Spleen (tissue), 11 donors: ENCODE results near the gene ALDH3A2. TPM values are rescaled to one million over a fixed set of nuclear protein-coding genes. Genes with fewer than 3 reads are reported as not detected.

Experiments
- DNase-seq: peaks from one replicate; pipeline ENCODE4 v3.0.0-alpha.2; 2020
- H3K27ac ChIP-seq, 8 donors: fragments of 200-600 bp; sonication (generic) in 7 of 8; 1 replicate in 4 of 8; 2 replicates in 4 of 8; pipeline versions ENCODE4 v1.5.0 to v1.8.0; 2016 to 2021; ENCODE audit warnings: inconsistent platforms in 4 of 8, mild to moderate bottlenecking in 4 of 8, moderate library complexity in 1 of 8
- H3K27me3 ChIP-seq, 7 donors: fragments of 200-600 bp; sonication (generic) in 6 of 7; replicated peaks in 1 of 7; 1 replicate in 4 of 7; 2 replicates in 3 of 7; pipeline versions ENCODE4 v1.5.0 to v1.8.0; 2016 to 2021; ENCODE audit warnings: inconsistent platforms in 3 of 7, mild to moderate bottlenecking in 1 of 7
- H3K36me3 ChIP-seq, 6 donors: fragments of 200-600 bp; sonication (generic) in 5 of 6; 1 replicate in 4 of 6; 2 replicates in 2 of 6; pipeline versions ENCODE4 v1.5.0 to v1.8.0; 2016 to 2021; ENCODE audit warnings: inconsistent platforms in 2 of 6
- H3K4me1 ChIP-seq, 6 donors: fragments of 200-600 bp; sonication (generic) in 5 of 6; 1 replicate in 3 of 6; 2 replicates in 3 of 6; pipeline versions ENCODE4 v1.5.0 to v1.8.0; 2016 to 2021; ENCODE audit warnings: inconsistent platforms in 3 of 6
- H3K4me3 ChIP-seq, 8 donors: fragments of 200-600 bp; sonication (generic) in 7 of 8; 1 replicate in 4 of 8; 2 replicates in 4 of 8; pipeline versions ENCODE4 v1.5.0 to v1.8.0; 2016 to 2021; ENCODE audit warnings: inconsistent platforms in 4 of 8, mild to moderate bottlenecking in 4 of 8, moderate library complexity in 2 of 8
- H3K9me3 ChIP-seq, 8 donors: fragments of 200-600 bp; sonication (generic) in 7 of 8; 1 replicate in 4 of 8; 2 replicates in 4 of 8; pipeline versions ENCODE4 v1.5.0 to v1.8.0; 2016 to 2021; ENCODE audit warnings: inconsistent platforms in 4 of 8
- POLR2A ChIP-seq, 3 donors: fragments of 450-650 bp; IDR thresholded peaks; one replicate each; pipeline ENCODE4 v1.5.1; 2017; ENCODE audit warnings: antibody characterized with exemption in 3 of 3, mild to moderate bottlenecking in 1 of 3
- POLR2AphosphoS5 ChIP-seq, 3 donors: sonication (generic); formaldehyde crosslinking; IDR thresholded peaks; one replicate each; pipeline ENCODE4 v1.5.1; 2017; ENCODE audit warnings: antibody characterized with exemption in 3 of 3
- whole genome bisulfite sequencing, 5 donors: extraction: QIAGEN DNeasy Blood & Tissue Kit in 3 of 5; methylation state at CpG; one replicate each; pipeline versions ENCODE4 v1.1.5 to v1.1.7; 2013 to 2018; 5-methylcytosine and 5-hydroxymethylcytosine counted together
- intact Hi-C: fragments of 100-400 bp; cut with DNase I; formaldehyde crosslinking; loops from one replicate; pipeline ENCODE4 v1.15.0; 2023; ENCODE audit warnings: low total_unique reads
- polyA plus RNA-seq, 3 donors: library from polyadenylated mRNA; stranded (reverse); fragments of 200-250 nt; gene quantifications; one replicate each; pipeline ENCODE4 v1.2.1, GENCODE V29; 2013
- total RNA-seq, 7 donors: library from RNA; depleted of rRNA in 3 of 7; stranded (reverse); fragments of >200 nt in 3 of 7; fragmentation: NEBNext Ultra II Directional in 4 of 7; extraction: Animal tissue kit (Norgen Biotek cat#: 25700) in 4 of 7; gene quantifications; one replicate each; pipeline versions ENCODE4 v1.1.0 to v1.2.1, GENCODE V29; 2016 to 2021
- TF ChIP-seq, protein P1 (sequence below), 11 experiments: fragments of 200-600 bp in 7 of 11; fragments of 450-650 bp in 4 of 11; sonication (generic) in 4 of 11; IDR thresholded peaks in 8 of 11; conservative IDR thresholded peaks in 3 of 11; 1 replicate in 7 of 11; 2 replicates in 4 of 11; pipeline versions ENCODE4 v1.4.0 to v1.8.0; 2016 to 2021; ENCODE audit warnings: antibody characterized with exemption in 11 of 11, inconsistent platforms in 4 of 11, mild to moderate bottlenecking in 1 of 11
- donor health status: healthy with polysubstance abuse.
- donor health status: DM: no; HTN: no; CAD: no; lungs with moderate emphysema.
- donor health status: DM: no; HTN: no; CAD: no.
- donor health status: Bipolar disorder and iron deficiency.
- donor health status: healthy.
- donor health status: DM: no; HTN: no; CAD: no.
- donor health status: DM: yes; HTN: yes; CAD: no.

ALDH3A2 gene
- total and polyA plus RNA-seq, 10 donors: 14.4 to 73.1 (median 50.7) TPM

DNA sequence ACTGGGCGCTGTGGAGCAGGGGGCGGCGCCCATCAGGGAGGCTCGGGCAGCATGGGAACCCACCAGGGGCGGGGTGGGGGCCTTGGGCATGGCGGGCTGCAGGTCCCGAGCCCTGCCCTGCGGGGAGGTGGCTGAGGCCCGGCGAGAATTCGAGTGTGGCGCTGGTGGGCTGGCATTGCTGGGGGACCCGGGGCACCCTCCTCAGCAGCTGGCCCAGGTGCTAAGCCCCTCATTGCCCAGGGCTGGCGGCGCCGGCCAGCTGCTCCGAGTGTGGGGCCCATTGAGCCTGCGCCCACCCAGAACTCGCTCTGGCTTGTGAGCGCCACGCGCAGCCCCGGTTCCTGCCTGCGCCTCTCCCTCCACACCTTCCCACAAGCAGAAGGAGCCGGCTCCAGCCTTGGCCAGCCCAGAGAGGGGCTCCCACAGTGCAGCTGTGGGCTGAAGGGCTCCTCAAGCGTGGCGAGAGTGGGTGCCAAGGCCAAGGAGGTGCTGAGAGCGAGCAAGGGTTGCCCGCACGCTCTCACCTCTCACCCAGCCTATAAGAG lies 5.9 kb downstream of the ALDH3A2 start:
- peak; percentile 74 for DNase-seq
- H3K9me3 ChIP-seq: peaks cover 0 to 3% (median 0%) of the 10 kb centered on the region in 8 donors
- H3K27ac ChIP-seq: no peak overlapping the region
- H3K27me3 ChIP-seq: no peaks in the 10 kb centered on the region
- intact Hi-C loops: no loop called here
- peaks cover 11 to 65% (median 30%) of the 10 kb centered on the region in 6 donors for H3K4me1 ChIP-seq
- peak in 1 of 3 donors; percentile 12 for TF ChIP-seq POLR2AphosphoS5 (IDR thresholded peaks at IDR 0.05)
- no peak for TF ChIP-seq POLR2A (IDR thresholded peaks at IDR 0.05)
- TF ChIP-seq, protein P1, sequence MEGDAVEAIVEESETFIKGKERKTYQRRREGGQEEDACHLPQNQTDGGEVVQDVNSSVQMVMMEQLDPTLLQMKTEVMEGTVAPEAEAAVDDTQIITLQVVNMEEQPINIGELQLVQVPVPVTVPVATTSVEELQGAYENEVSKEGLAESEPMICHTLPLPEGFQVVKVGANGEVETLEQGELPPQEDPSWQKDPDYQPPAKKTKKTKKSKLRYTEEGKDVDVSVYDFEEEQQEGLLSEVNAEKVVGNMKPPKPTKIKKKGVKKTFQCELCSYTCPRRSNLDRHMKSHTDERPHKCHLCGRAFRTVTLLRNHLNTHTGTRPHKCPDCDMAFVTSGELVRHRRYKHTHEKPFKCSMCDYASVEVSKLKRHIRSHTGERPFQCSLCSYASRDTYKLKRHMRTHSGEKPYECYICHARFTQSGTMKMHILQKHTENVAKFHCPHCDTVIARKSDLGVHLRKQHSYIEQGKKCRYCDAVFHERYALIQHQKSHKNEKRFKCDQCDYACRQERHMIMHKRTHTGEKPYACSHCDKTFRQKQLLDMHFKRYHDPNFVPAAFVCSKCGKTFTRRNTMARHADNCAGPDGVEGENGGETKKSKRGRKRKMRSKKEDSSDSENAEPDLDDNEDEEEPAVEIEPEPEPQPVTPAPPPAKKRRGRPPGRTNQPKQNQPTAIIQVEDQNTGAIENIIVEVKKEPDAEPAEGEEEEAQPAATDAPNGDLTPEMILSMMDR (IDR thresholded peaks at IDR 0.05 in 8 of 11, conservative IDR thresholded peaks at IDR 0.05 in 3 of 11): no peak
- 96 to 99% (median 98%) methylated on average over 13 to 30 of the region's 30 CpGs for whole genome bisulfite sequencing, 5 donors
- no peak overlapping the region for H3K4me3 ChIP-seq
- H3K36me3 ChIP-seq: peaks cover 0 to 78% (median 35%) of the 10 kb centered on the region in 6 donors

DNA sequence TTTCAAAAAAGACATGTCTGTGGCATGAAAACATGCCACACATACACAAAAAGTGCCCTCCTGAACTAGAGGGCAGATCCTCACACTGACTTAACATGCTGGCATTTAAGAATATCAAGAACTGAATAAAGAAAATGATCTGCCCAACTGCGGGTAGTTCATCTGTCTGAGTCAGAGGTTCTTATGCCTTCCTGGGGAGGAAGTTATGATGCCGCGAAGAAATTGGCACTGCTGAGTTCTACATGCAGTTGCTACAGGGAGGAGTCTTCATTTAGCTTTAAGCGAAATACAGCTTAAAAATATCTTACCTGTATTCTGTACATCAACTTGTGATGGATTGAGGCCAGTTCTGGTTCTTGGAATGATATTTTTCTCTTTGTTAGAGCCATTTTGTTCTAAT lies 6.3 kb downstream of the ALDH3A2 start:
- no peak overlapping the region for H3K4me3 ChIP-seq
- no peak overlapping the region for H3K27ac ChIP-seq
- no peaks in the 10 kb centered on the region for H3K27me3 ChIP-seq
- 75 to 98% (median 93%) methylated on average over 4 of the region's 4 CpGs for WGBS, 5 donors
- DNase-seq: no peak
- peaks cover 0 to 3% (median 0%) of the 10 kb centered on the region in 8 donors for H3K9me3 ChIP-seq
- peaks cover 7 to 60% (median 26%) of the 10 kb centered on the region in 6 donors for H3K4me1 ChIP-seq
- intact Hi-C loops: no loop called here
- TF ChIP-seq POLR2A (IDR thresholded peaks at IDR 0.05): no peak
- TF ChIP-seq, protein P1 (IDR thresholded peaks at IDR 0.05 in 8 of 11, conservative IDR thresholded peaks at IDR 0.05 in 3 of 11): no peak
- H3K36me3 ChIP-seq: peaks cover 0 to 82% (median 35%) of the 10 kb centered on the region in 6 donors

DNA sequence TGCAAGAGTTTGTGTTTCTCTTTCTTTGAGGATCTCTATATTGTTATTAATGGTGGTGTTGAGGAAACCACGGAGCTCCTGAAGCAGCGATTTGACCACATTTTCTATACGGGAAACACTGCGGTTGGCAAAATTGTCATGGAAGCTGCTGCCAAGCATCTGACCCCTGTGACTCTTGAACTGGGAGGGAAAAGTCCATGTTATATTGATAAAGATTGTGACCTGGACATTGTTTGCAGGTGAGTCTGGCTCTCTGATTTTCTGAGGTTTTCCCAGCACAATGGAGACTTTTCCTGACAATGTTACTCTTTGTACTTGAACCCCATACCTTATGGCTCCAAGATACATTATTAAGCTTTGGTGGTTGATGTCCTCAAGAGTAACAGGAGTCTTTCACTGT lies 7.8 kb downstream of the ALDH3A2 start:
- intact Hi-C loops: no loop called here
- peak overlapping the region in 5 of 8 donors; percentile 19 to 66 (median 48) for H3K27ac ChIP-seq
- H3K9me3 ChIP-seq: peaks cover 0 to 3% (median 0%) of the 10 kb centered on the region in 8 donors
- TF ChIP-seq POLR2A (IDR thresholded peaks at IDR 0.05) (no peak), POLR2AphosphoS5 (IDR thresholded peaks at IDR 0.05) (no peak)
- TF ChIP-seq, protein P1 (IDR thresholded peaks at IDR 0.05 in 8 of 11, conservative IDR thresholded peaks at IDR 0.05 in 3 of 11): no peak
- no peak for DNase-seq
- H3K36me3 ChIP-seq: peaks cover 0 to 97% (median 36%) of the 10 kb centered on the region in 6 donors
- H3K4me3 ChIP-seq: no peak overlapping the region
- H3K27me3 ChIP-seq: no peaks in the 10 kb centered on the region
- H3K4me1 ChIP-seq: peaks cover 0 to 46% (median 14%) of the 10 kb centered on the region in 6 donors
- 52 to 85% (median 78%) methylated on average over 4 of the region's 4 CpGs for WGBS, 5 donors

DNA sequence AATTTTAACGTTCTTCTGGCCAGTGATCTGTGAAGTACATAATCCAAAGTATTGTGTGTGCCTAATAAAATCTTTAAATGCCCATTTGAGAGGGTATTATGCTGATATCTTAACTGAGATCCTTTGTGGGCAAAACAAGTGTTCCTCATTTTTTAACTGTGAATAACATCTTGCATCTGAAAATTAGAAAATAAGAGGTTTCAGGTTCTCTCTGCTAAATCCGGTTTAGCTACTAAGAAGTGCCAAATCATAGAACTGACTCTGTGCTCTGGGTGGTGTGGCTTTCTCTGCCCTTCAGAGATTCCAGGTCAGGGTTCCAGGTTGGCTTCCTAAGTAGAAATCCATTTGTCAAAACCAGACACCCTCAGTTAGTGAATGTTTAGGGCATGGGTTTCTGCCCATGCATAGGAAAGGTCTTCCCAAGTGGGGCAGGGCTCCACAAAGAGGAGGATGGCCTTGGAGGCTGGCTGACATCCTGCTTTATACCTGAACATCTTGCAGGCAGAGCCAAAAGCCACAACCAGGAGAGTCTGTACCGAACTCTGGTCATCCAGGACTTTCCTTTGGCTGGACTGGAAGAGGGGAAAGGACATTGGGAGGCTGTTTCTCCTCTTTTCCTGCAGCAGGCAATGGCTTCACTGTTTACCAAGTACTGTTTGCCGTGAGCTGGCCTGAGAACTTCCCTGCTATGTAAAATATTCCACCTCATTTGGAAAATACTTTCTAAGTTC lies 8.5 kb downstream of the ALDH3A2 start:
- Histone ChIP-seq H3K27ac (peak overlapping the region in 5 of 8 donors; percentile 19 to 66 (median 48)), H3K4me1 (peaks cover 0 to 39% (median 10%) of the 10 kb centered on the region in 6 donors), H3K4me3 (no peak overlapping the region), H3K36me3 (peaks cover 0 to 100% (median 39%) of the 10 kb centered on the region in 6 donors), H3K9me3 (peaks cover 0 to 3% (median 0%) of the 10 kb centered on the region in 8 donors), H3K27me3 (no peaks in the 10 kb centered on the region)
- intact Hi-C loops: no loop called here
- no peak for DNase-seq
- WGBS, 5 donors: 59 to 88% (median 87%) methylated on average over 4 of the region's 4 CpGs
- TF ChIP-seq, protein P1 (IDR thresholded peaks at IDR 0.05 in 8 of 11, conservative IDR thresholded peaks at IDR 0.05 in 3 of 11): no peak
- TF ChIP-seq POLR2A (IDR thresholded peaks at IDR 0.05) (no peak), POLR2AphosphoS5 (IDR thresholded peaks at IDR 0.05) (no peak)
